GM19239 (cell line): ENCODE results near the gene UBE3B.

Experiments used
- DNase-seq: peaks from one replicate; pipeline ENCODE4 v3.0.0; 2011; ENCODE audit warnings: low spot score; ENCODE audit not compliant: insufficient read length
- FAIRE-seq: peaks from 2 replicates; lab custom pipeline; 2011; peaks lifted over from hg19 to GRCh38; lab: Jason Lieb, UNC

Gene UBE3B

DNA sequence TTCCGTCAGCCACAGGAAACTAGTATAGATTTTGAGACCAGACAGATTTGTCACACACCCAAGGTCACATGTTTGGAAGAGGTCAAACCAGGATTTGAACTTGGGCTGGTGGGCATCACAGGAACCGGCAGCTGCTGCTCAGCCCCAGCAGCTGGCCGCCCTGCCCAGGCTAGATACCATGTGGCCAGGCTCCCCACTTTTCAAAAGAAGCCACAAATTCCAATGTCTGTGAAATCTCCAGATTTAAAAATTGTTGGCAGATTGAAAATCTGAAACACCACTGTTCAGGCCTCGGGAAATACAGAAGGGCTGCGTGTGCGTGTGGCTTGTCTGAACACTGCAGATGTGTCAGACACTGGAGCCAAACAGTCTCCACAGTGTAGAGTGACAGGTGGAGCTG is 65.4 kb downstream of the UBE3B start:
- DNase-seq (no peak), FAIRE-seq (no peak)

DNA sequence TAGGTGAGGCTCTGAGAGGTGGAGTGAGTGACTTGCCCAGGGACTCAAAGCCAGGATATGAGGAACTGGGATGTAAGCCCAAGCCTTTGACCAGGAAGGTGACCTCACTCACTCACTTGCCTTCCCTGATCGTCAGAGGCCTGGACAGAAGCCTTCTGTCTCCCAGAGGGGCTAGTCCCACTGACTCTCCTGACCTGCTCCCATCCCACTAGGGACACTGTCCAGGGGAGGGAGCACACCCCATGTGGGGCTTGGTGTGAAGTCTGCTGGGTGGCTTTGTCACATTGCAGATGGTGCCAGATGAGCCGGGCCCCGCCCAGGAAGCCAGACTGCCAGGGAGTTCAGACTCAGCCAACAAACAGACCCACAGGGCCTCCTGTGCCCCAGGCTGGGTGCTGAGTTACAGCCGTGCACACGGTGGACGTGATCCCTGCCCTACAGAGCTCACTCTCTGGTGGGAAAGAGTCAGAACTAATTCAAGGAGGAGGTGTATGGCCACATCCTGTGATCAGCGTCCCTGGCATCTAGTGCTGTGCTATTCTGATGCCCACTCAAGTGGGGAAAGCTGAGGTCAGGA is 67.6 kb downstream of the UBE3B start:
- no peak for FAIRE-seq

GRCh38 chr12:109545826-109546225 is 68.4 kb downstream of the UBE3B start:
- FAIRE-seq (no peak), DNase-seq (no peak)

More for the DNA sequence above, 67.6 kb downstream of the UBE3B start:
- no peak for DNase-seq

GRCh38 chr12:109547286-109547685 is 69.9 kb downstream of the UBE3B start:
- no peak for DNase-seq
- FAIRE-seq, result no peak

DNA sequence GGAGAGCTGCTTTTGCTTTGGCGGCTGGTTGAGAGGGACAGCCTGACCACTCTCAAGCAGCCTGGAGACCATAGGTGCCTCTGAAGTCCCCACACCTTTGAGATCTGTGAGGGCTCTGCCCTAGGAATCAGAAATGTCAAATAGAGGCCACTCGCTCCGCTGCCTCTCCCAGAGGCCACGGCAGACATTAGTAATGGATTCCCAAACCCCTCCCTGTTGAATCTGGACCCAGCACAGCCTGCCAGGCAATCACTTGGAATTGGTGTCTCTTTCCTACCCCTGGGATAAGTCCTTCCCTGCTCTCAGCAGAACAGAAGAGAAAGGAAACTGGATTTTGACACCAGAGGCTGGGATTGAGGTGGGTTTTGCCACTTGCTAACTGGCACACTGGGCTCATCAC is 70.8 kb downstream of the UBE3B start:
- no peak for FAIRE-seq
- no peak for DNase-seq

DNA sequence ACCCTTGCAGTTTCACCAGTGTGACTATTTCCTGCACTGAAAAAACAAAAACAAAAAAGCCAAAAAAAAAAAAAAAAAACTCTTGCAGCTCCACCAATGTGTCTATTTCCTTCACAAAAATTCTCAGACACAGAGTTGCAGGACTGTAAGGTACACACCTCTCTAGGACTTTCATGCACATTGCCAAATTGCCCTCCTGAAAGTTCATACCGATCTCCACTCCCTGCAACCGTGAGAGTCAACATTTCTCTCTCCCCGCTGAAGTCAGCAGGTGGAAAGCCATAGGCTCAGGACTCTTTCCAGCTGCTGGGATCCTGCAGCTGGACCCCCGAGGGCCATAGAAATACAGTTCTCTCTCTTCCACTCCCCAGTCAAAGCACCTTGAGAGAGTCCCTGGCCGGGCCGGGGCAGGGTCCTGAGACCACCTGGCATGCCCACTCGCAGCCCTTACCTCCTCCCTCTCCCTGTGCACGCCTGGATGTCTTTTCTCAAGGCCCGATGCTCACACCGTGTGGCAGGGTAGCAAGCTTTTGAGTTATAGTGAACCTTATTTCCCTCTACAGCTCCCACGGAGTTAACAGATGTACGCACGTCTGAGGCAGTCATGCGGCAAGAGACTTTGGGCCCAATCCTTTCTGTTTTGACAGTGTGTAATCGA is 72.3 kb downstream of the UBE3B start:
- no peak for FAIRE-seq

GRCh38 chr12:109550281-109550680 is 72.8 kb downstream of the UBE3B start:
- no peak for DNase-seq
- no peak for FAIRE-seq

More for the DNA sequence above, 72.3 kb downstream of the UBE3B start:
- no peak for DNase-seq

- DNase-seq, result no peak
- FAIRE-seq, result no peak
These were observed 73.7 kb downstream of the UBE3B start for GRCh38 chr12:109551108-109551507.

DNA sequence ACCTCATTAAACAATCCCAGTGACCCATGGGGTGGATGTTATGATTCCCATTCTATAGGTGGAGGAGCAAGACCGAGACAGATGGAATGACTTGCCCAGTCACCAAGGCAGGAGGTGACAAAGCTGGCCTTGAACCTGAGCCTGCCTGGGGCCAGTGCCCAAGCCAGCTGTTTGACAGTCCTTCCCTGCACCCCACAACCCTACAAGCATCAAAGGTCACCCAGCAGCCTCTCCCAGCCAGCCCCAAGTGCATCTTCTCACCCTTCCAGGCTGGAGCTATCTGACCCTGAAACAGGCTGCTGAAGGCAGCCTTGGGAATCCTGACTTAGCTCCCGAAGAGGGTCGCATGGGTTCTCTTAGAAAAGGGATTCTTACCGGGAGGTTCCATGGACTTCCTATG is 75.5 kb downstream of the UBE3B start:
- FAIRE-seq (no peak), DNase-seq (no peak)

DNA sequence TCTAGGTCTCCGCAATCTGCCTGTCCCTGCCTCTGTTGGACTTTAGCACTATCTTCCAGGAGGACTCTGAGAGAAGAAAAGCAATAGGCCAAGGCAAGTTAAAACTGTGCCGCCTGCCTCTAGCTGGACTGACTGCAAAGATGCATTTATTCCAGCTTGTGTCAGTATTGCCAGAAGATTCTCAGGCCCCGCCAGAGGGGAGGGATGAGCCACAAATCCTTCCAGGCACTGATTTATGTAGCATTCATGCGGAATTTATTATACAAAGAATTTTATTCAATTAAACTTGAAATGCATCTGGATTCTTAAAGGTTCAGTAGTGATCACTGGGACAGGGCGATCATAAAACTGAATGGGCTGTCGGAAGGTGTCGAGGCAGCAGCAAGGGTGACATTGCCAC is 76.0 kb downstream of the UBE3B start:
- FAIRE-seq (no peak), DNase-seq (no peak)

- DNase-seq, result no peak
- no peak for FAIRE-seq
These were observed 76.6 kb downstream of the UBE3B start for GRCh38 chr12:109553906-109554500.

DNA sequence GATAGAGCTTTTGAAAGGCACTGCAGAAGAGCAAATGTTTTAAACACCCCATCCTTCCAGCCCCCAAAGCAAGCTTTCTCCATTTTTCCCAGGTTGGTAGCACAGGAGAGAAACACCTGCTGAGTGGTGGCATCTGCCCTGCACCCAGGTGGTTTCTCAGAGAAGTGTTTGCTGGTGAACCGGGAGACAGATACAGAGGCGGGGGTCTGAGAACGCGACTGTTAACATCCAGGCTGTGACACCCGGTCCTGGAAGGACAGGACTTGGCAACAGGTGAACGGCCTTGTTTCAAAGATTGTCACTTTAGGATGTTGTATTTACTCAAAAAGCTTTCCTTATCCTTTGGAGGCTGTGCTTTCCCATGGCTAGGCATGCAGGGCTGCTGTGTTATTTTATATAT is 77.3 kb downstream of the UBE3B start:
- no peak for FAIRE-seq

GRCh38 chr12:109555431-109556315 is 78.2 kb downstream of the UBE3B start:
- FAIRE-seq (no peak), DNase-seq (no peak)

More for the DNA sequence above, 77.3 kb downstream of the UBE3B start:
- no peak for DNase-seq

GRCh38 chr12:109557200-109557599 is 79.8 kb downstream of the UBE3B start:
- FAIRE-seq, result no peak

DNA sequence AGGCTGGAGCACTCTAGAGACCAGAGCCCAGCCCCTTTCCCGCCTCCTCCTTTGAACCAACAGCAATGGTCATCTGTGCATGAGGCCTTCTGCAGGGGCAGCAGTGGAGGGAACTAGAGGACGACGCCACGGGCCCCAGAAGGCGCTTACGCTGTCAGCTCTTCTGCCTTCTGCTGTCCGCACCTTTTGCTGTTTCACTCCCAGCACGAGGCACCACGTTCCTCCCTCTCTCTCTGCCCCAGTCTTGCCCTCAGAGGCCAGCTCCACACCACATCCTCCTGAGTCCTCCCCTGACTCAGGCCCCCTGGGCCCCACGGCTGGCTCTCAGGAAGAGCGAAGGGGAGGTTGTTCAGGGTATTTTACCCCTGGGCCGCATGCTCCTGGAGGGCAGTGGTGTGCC is 80.4 kb downstream of the UBE3B start:
- DNase-seq (no peak), FAIRE-seq (no peak)

More at GRCh38 chr12:109557200-109557599, 79.8 kb downstream of the UBE3B start:
- DNase-seq, result no peak

DNA sequence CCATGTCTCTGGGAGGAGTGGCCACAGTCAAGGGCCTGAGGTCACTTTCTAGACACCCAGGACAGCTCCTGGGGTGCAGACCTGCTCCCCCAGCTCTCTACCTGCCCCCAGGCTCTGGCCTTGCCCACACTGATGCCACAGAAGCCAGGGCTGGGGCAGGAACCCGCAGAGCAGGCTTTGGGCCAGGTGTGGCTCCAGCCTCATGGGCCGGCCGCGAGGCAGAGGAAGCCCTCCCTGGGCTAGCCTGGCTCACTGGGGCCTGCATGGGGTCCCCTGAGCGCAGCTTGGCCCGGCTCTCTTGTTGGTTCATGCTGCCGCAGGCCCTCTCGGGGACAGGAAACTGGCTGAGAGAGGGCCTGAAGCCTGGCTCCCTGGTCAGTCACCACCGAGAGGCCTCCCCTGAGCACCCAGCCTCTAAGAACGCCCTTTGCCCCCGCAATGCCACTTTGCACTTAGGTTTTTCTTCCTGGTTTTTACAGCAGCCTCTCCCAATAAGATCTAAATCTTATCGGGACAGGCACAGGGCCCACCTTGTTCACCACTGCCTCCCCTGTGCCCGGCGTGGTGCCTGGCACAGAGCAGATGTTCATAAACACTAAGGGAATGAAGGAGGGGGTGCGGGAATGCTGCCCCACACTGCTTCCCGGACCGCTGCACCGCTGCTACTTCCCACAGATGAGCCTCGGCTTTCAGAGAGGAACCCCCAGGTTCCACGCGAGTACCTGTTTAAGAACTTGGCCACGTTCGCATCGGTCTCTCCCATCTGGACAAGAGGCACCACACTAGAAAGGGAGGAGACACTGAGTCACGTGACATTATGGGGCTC is 81.2 kb downstream of the UBE3B start:
- no peak for FAIRE-seq
- no peak for DNase-seq

DNA sequence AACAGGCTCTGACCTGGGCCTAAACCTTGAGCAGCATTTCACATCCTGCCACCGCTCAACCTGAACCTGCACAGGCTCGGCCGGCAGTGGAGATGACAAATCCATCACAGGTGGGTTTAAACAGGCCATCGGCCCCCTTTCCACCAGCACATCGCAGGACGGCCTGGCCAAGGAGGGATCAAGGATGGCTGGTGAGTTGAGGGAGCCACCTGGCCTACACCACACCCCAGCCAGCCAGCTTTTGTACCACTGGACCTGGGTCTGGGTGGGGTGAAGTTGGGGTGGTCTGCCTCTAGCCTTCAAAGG is 81.7 kb downstream of the UBE3B start:
- FAIRE-seq, result no peak
- no peak for DNase-seq

DNA sequence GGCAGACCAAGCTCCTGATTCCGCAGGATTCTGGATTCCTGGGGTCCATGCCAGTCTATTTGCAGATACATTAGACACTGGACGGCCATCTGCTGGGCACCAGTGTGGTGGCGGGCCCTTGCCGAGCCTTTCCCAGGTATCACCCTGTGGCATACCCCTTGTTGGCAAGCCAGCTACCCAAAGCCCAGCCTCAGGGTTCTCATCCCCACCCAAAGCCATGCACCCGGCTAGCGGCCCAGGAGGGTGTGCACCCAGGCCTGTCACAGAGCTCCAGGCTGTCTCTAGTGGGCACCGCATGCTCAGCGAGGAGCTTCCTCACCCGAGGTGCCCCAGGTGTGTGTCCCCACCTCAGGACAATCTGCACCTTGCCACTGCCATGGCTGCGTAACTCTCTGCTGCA is 82.2 kb downstream of the UBE3B start:
- no peak for FAIRE-seq
- no peak for DNase-seq

GRCh38 chr12:109560867-109561710 is 83.7 kb downstream of the UBE3B start:
- DNase-seq (no peak), FAIRE-seq (no peak)
